ENCODE data around the gene C11orf68.

- TF ChIP-seq REST (IDR thresholded peaks at IDR 0.05; ENCODE audit: insufficient replicate concordance, low read depth) = no peak
- no peak for TF ChIP-seq POLR2AphosphoS5 (IDR thresholded peaks at IDR 0.05; ENCODE audit: low read depth)
- TF ChIP-seq CTCF (IDR thresholded peaks at IDR 0.05; ENCODE audit: insufficient read depth, low read length) = no peak
These were observed 1.8 kb downstream of the C11orf68 start for GRCh38 chr11:65917077-65917433.

Measured in HL-60 (cell line).